Measurements from ENCODE around the gene MCTP1. TPM values are rescaled to one million over a fixed set of nuclear protein-coding genes. Genes with fewer than 3 reads are reported as not detected.

Gene MCTP1
- total and polyA plus RNA-seq, 2 of the 13 experiments (the other 11 are each of a cell fraction or from before 2014, with no cell fraction given) = 0.15 to 0.48 TPM

- ChIA-PET POLR2A (no interaction called here), CTCF (ENCODE audit: low intra/inter-chr PET ratio, low total read pairs) (no interaction called here)
- Histone ChIP-seq H2AFZ (ENCODE audit: low read length) (no peak overlapping the region), H3K4me1 (ENCODE audit: insufficient read depth, low read length) (no peaks in the 10 kb centered on the region), H3K27ac (ENCODE audit: extremely low read length, insufficient read depth, low read length) (no peak overlapping the region), H3K4me3 (replicated peaks in 1 of 3; ENCODE audit: insufficient read depth in 1 of 3, low read depth in 2 of 3, low read length in 3 of 3) (no peak overlapping the region), H4K20me1 (ENCODE audit: insufficient read depth, low read length) (no peaks in the 10 kb centered on the region), H3K36me3 (replicated peaks in 1 of 2; ENCODE audit: control insufficient read depth in 1 of 2, insufficient read depth in 2 of 2, low read length in 2 of 2) (no peaks in the 10 kb centered on the region), H3K4me2 (ENCODE audit: low read depth, low read length) (no peak overlapping the region), H3K27me3 (ENCODE audit: control insufficient read depth in 1 of 2, insufficient read depth in 2 of 2, low read length in 2 of 2) (no peaks in the 10 kb centered on the region), H3K79me2 (ENCODE audit: insufficient read depth, low read length) (no peaks in the 10 kb centered on the region), H3K9ac (ENCODE audit: insufficient read depth, low read depth, low read length) (no peak overlapping the region), H3K9me3 (ENCODE audit: low read length) (no peaks in the 10 kb centered on the region)
- in situ Hi-C loops (cut with HindIII; ENCODE audit: extremely low pct_ligation_motif_present, low pct_unique_long_range_greater_than_20kb) = no loop called here
- BruUV-seq (replicated peaks) = no TSS peak
- ATAC-seq (no peak), FAIRE-seq (no peak), DNase-seq (ENCODE audit: low spot score) (no peak)
- TF ChIP-seq ZNF484 (CRISPR knock-in tag; IDR thresholded peaks at IDR 0.05; ENCODE audit: borderline replicate concordance, low read depth) (no peak), LRRFIP1 (CRISPR knock-in tag; conservative IDR thresholded peaks at IDR 0.05) (no peak), ZNF224 (CRISPR knock-in tag; IDR thresholded peaks at IDR 0.05) (no peak), HBP1 (CRISPR knock-in tag; IDR thresholded peaks at IDR 0.05; ENCODE audit: low read depth) (no peak), CENPX (CRISPR knock-in tag; IDR thresholded peaks at IDR 0.05) (no peak), ZNF460 (CRISPR knock-in tag; IDR thresholded peaks at IDR 0.05; ENCODE audit: borderline replicate concordance) (no peak), ZNF674 (CRISPR knock-in tag; IDR thresholded peaks at IDR 0.05; ENCODE audit: low read depth) (no peak), ZBTB26 (CRISPR knock-in tag; IDR thresholded peaks at IDR 0.05; ENCODE audit: borderline replicate concordance) (no peak), CAMTA2 (CRISPR knock-in tag; IDR thresholded peaks at IDR 0.05; ENCODE audit: borderline replicate concordance) (no peak)
- intact Hi-C loops (cut with micrococcal nuclease; ENCODE audit: unreplicated experiment) = no loop called here
- 48% methylated on average over 2 of the region's 2 CpGs for WGBS (ENCODE audit: low lambda C conversion rate)
Measured at GRCh38 chr5:95069021-95069420, 215.9 kb downstream of the MCTP1 start.
